ENCODE results near the gene ANKH.
"Not testable (repeated sequence)": the region's sequence is repeated elsewhere in the genome, so short reads cannot be mapped to it uniquely, and the experiment has no call there.

ANKH gene

DNA sequence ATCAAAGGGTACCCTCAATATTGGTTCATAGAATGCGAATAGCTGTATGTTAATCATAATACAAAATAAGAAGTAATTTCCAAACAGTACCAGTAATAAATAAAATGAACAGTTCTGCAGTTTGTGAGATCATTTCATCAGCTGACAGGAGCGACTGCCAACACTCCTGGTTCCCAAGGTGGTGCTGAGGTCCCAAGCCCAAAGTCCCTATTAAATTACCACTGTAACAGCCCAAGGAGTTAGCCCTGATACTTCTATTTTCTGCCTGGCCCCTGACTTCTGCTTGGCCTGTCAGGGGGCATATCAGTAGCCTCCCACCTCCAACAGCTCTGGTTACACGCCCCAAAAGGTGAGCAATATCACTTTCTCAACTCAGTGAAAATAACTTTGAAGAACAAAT, 47.1 kb downstream of the ANKH start:
- DNase-seq: no peak

DNA sequence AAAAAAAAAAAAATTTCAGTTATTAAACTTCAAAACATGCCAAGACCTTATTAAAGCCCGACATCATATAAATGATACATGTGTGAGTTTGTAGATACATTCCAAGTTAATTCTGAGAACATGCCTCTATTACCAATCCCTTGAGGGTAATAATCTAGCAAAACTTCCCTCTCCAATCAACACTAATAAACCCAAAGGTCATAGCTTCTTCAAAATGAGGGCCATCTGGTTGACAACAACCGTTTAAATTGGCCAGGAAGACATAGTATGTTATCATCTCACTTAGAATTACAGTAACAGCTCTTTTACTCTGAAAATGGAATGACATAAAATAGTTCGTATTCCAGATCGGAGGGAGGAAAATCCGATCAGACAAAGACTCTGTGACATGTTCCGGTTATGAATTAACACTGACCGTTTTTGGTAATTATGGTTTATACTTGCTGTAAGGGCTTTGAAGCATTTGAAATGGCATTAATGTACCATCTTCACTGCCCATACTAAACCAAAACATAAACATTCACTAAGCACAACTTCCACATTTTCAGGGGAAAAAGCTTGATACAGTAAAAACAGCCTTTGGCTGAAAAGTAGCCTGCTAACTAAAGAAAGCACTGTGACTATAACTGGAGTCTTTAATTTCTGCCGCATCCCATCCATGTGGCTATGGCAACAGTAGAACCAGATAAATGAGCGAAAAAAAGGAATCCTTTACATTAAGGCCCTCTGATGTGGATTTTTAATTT, 50.3 kb downstream of the ANKH start:
- no peak for DNase-seq

DNA sequence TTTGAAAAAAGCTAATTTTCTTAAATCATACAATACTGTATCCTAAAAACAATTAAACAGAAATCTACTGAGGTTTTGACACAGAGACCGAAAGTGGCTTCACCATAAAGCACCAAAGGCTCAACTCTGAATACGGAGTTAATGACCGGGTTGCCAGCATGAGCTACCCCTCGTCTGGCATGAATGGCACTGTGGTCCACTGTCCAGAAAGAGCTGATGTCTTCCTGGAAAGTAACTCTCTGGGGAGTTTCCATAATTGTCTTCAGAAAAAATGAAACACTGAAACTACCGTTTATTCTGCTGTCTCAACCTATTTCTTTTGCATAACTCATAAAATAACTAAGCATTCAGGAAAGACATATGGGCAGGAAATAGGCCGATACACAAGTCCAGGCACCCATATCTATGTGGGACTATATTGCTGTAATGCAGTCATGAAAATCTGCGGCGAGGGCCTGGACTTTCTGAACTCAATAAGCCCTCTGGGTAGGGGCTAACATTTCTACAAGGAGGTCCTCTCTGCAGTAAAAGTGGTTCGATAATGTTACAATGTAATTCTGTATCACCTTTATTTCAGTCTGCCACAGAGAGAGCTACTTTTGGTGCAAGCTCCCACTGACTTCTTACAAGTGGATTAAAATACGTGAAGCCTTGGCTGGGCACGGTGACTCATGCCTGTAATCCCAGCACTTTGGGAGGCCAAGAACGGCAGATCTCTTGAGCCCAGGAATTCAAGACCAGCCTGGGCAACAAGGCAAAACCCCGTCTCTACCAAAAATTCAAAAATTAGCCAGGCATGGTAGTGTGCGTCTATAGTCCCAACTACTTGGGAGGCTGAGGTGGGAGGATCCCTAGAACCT, 52.4 kb downstream of the ANKH start:
- DNase-seq: no peak

DNA sequence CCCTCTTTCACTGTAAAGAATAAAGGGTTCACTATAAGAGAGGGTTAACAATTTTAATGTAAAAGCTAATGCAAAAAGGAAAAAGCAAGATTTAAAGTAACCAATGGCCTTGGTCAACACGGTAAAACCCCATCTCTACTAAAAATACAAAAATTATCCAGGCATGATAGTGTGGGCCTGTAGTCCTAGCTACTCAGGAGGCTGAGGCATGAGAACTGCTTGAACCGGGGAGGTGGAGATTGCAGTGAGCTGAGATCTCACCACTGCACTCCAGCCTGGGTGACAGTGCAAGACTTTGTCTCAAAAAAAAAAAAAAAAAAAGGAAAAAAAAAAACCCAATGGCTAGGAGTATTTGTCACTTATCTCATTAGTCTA, 53.8 kb downstream of the ANKH start:
- DNase-seq: not testable (repeated sequence)

DNA sequence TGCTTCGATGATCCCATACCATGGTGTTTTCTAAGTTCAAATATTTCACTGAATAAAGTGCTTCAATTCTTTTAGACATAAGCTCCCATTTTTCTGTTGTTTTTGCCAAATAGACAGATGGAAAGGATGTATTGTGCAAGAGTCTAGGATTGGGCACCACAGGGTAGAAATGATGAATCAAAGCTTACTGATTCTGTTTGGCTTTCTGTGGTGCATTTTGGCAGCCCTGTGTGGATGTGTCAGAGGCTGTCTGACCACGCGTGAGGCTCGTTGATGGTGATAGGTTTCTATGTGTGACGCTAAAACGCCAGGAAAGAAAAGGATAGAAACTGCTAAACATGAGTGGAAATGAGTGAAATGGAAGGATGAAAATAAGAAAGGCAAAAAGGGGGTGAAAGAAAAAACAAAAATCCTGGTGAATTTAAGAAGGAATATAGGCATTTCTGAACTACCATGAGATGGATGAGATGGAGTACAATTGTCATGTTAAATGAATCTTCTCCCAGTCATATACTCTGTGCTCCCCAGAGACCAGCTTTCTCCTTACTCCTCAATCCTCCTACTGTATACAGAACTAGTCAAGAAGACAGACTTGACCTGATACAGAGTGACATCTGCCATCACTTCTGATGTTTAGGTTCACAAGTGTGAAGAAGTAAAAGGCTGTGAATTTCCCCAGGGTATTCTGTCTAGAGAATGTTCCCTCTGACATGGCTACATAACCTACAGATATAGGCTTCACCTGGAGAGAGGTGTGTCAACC, 54.4 kb downstream of the ANKH start:
- DNase-seq: peak; percentile 2

DNA sequence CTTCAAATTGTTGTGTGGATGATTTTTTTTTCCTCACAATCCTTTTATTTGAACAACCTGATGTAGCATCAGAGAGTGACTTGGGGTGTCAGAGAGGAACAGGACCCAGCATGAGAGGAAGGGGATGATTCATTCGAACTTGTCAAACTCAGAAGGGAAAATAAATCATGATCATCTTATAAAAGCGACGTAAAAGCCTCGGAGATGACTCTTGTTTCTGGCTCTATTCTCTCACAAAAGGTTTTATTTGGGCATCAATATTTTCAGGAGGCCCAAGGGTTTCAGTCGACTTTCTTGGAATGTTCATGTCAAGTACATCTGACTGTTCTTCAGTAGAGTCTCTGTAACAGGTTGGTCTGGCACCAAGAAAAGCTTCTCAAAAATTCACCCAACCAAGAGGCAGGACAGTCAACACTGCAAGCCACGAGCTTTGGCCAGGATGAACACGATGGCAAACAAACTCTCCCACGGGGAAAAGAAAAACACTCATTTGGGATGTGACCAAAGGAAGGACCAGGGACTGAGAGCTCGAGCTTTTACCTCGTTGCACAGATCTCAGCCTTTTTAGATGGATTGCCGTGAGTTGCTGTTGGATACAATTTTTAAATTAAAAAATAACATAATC, 55.1 kb downstream of the ANKH start:
- DNase-seq: no peak

DNA sequence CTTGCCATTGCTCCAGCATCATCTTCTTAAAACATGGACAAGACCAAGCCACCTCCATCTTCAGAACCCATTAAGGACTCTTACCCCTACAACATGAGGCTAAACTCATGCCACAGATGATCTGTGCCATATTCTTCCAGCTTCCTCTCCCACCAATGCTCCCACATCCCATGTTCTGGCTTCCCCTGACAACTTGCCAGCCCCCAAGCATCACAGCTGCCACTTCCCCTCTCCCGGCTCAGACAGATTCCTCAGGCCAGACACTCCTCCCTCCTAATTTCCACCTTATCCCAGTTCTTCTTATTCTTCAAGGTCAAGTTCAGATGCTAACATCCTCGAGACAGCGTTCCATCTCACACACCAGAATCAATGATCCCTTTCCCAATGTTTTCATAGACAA, 57.8 kb downstream of the ANKH start:
- no peak for DNase-seq

DNA sequence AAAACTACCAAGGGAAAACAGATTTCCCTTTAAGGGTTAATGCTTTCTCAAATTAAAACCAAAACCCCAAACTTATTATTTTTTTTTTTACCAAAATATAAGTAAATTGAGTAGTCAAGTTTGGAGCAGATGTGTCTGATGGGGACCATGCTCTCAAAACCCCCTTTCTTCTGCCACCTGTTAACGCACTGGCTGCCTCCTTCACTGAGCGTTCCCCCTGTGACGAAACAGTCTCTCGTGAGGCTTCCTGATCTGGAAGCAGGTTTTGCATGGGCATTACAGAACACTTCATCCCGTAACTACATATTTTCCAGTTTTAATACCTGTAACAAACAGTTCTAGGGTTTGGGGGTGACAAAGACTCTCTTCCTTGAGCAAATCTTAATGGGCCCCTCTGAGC, 59.4 kb downstream of the ANKH start:
- no peak for DNase-seq

DNA sequence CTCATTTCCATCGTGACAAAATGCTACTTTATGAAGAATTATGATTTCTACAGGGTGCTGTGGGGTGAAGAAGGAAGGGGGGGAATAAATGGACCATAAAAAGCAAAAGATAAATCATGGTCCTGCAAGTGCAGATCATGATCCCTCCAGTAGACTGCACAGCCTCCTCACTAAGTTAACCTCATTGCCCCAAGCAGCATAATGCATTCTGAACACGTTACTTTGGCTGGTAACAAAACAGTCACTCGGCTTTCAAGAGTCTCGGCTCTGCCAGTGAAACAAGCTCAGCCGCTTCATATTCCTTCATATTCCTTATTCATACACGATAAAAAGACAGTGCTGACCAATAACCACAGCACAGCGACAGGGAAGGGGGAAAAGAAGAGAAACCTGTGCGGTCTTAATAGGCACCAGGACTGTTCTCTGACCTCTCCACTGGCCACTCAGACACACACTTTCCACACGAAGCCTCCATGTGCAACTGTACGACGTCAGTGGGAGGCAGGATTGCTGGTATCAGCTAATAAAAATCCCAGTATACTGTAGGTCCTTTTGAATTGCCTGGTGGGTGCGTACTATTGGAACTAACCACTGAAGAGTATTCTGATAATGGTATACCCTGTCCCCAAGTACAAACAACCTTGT, 60.5 kb downstream of the ANKH start:
- DNase-seq: no peak

DNA sequence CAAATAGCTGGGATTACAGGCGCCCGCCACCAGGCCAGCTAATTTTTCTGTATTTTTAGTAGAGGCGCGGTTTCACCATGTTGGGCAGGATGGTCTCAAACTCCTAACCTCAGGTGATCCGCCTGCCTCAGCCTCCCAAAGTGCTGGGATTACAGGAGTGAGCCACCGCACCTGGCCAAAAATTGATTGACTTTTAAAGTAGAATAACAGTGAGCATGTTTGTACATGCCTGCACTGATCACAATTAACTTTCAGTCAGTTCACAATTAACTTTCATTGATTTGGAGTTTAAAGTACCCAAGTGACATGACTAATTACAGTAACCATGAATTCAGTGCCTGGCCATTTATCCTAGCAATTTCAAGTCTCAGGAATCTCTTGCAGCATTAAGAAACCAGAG, 61.3 kb downstream of the ANKH start:
- no peak for DNase-seq

DNA sequence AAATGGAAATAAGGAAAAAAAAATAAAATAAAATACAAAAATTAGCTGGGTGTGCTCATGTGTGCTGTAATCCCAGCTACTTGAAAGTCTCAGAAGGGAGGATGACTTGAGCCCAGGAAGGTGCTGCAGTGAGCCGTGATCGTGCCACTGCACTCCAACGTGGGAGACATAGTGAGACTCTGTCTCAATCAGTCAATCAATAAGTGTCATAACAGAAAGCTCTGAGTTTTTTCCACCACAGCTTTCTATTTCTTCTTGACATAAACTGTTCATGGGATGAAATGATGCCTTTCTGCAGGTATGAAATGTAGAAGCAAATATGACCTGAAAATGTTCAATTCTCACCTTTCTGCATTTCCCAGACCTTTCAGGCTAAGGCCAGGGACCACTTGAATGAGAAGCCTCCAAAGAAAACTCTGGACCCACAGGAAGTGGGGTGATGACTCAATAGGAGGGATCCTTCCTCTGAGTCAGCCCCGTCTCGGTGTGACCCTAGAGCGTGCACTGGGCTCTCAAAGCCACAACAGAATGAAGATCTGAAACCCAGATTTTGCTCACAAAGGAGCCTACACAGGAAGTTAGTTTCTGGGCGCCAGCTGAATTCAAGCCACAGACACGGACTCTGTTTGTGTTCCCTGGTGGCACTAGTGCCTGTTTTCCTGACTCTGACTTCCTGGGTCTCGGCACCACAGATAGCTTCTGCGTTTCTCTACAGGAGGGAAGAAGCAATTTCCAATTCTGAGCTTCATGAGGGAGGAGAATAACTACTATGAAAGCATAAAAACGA, 62.0 kb downstream of the ANKH start:
- DNase-seq: peak; percentile 54

DNA sequence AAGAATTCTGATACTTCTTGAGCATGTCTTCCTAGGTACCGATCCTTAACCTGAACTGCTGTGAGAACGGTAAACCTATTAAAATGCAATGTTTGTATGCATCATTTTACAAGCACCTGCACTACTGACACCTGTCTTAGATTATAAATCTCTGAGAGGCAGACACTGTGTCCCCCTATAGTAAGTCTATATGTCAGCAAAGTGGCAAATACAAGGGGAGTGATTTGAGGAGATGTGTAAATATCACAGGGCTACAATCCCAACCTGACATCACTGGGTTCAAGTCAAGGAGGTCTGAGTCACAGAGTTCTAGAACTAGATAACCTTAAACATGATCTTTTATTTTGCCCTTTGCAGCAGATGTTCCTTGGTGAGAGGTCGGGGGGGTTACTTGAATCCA, 64.1 kb downstream of the ANKH start:
- DNase-seq: no peak

DNA sequence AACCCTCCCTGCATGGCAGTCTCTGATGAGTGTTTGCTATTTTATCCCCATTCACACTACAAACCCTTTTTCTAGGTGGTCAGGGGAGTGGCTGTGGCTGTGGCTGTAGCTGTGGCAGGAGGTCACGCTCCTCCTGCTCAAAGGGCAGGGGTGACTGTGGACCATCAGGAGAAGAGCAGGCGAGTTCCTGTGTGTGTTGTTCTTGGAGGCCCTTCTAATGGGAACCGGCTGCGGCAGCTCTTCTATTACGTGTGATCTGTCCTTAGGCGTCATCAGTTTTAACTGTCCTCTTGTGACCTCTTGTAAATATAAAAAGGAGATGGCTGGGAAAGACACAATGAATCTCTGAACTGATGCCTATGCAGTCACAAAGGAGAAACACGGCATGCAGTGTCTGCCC, 65.1 kb downstream of the ANKH start:
- no peak for DNase-seq

DNA sequence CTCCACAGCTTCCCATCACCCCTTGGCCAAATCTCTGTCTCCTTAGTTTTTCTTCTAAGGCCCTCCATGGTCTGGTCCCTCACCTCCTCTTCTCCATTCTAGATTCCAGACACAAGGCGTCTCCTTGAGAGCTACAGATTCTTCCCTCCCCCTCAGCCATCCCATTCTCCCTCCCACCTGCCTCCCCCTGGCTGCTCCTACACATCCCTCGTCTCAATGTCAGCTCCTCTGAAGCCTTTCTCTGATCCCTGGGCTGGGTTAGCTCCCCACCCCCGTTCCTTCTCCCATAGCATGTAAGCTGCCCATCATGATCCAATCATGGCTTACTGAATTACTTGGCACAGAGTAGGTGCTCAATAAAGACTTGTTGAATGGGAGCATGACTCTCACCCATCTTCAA, 69.0 kb downstream of the ANKH start:
- no peak for DNase-seq

DNA sequence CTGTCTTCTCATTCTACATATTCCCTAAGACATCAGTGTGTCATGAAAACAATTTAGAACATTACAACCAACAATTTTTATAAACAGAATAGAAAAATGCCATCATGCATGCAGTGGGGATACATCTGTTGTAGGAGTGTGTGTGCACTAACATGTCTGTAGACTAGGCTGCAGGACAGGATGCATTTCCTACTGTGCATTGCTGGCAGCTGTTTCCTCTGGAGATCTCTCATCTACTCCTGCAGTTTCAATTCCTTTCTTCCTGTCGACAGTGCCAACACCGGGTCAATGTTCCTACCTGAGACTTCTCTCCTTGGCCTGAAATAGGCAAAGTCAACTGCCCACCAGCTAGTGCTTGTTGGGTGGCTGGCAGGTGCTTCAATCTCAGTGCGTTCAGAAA, 69.8 kb downstream of the ANKH start:
- DNase-seq: no peak

DNA sequence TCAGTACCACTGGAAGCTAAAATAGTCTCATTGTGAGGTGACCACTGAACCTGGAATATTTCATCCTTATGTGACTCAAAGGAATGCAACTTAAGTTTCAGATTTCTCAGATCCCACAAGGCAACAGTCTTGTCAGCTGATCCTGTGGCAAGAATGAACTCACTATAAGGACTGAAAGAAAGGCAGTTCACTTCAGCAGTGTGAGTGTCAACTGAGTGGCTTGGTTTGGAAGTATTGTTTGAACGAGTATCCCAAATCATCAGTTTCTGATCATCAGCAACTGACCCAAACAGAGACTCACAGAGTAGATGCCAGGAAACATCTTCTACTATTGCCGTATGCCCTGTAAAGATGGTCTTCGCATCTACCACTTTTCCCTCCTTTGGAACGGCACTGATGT, 74.2 kb downstream of the ANKH start:
- DNase-seq: not testable (repeated sequence)

DNA sequence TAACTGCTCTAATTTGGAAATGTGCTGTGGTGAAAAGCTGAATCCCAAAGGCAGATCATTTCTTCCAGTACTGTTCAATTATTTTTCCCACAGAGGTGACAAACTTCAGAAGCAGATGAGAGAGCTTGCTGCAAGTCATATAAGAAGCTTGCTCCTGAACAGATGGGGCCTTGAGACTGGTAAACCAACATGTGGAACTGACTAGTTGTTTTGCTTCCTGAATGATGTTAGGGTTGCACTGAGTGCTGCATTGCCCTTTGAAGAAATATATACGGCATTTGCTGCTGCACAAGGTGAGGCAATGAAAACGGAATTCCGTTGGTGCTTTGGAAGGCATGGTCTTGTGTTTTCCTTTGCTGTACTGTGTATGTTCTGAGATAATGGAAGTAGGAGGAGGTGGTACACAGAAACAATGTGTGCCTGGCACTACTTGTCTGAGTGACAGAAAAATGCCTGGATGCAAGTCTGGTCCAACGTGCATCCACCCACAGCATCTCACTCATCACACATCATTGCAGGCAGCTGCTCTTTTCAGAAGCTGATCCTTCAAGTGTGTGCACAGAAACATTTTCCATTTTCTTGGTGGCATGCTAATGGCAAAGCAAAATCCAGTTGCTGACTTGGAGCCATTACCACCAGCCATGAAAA, 76.9 kb downstream of the ANKH start:
- no peak for DNase-seq

DNA sequence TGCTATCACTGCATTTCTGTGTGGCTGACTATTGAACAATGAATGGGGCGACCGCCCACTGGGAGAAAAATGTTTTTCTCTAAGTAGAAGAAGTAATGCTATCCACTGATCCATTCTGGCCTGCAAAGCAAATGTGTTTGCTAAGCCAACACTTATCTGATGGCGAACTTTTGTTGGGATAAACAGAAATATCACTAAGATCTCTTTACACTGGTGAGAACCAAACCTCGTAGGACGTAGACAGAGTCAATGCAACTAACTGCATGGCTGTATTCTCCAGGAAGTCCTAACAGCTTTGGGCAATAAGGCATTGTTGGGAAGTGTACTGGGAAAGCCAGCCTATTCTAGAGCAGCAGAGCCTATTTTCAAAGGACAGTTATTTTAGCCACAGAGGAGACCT, 77.7 kb downstream of the ANKH start:
- DNase-seq: no peak

DNA sequence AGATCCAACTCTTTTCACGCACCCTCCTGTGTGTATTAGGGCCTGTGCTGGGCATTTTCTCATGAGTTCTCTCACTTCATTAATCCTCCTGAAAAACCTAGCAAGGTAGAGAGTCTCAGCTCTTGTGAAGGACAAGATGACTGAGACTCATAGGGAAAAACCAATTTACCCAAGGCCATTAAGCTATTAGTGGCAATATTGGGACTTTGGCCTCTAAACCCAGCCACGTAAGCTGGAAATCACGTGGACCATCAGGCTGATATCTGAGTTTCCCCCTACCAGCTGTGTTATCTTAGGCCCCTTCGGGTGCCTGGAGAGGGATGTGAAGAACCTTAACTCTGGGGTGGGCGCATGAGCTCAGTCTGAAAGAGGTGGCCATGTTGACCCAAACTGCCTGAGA, 80.7 kb downstream of the ANKH start:
- no peak for DNase-seq

DNA sequence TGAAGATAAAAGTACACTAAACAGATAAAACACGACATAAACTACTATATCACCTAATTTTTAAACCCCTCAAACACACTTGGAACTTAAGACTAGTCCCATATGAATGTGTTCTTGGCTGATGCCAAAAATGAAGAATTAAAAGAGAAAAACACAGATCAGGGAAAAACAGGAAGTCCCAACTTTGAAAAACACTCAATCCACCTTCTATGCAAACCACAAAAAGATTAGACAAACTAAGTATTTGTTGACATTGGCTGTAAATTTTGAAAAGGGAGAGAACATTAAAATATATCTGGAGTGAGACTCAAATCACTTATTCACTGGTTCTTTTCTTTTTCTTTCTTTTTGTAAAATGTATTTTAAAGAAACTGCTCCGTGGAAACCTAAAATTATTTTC, 81.4 kb downstream of the ANKH start:
- no peak for DNase-seq

DNA sequence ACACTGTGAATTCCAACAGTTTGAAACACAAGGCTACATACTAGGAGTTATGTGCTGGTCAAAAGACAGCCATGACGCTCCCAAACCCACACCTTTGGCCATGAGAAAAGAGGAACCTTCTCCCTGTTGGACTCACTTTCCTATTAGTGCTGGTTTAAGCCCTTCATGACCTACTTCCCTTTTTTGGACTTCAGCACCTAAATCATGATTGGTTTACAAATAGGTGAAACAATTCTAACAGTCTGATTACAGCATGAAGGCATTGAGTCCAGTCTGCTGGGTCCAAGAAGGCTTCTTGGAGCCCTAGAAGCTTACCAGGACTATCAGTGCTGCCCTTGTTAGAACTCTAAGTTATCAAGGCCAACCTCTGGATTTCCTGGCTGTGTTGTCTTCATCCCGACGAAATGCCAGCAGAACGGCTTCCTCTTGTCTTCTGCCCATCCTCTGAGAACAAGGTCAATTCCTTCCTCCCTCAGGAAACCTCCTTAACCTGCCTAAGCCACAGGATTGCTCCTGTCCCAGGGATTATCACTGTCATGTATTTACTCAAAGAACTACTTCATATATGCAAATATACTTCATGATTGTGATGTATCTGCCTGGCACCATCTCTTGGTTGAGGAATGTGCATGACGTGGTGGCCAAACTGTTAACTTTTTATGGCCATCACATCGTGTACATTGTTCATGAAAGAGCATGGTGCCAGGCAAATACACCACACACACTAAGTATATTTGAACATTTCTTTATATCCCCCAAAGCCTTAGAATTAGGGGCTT, 83.6 kb downstream of the ANKH start:
- DNase-seq: no peak

Measured in amniotic stem cell (primary cell).